GM21576 (cell line): ENCODE data around the gene HPN.
"Not testable (repeated sequence)": the region's sequence is repeated elsewhere in the genome, so short reads cannot be mapped to it uniquely, and the experiment has no call there.

Experiments used
- ATAC-seq: cut with Tn5 transposase; IDR thresholded peaks from one replicate; pipeline ENCODE4 v1.9.1; 2021; ENCODE audit warnings: mild to moderate bottlenecking, moderate library complexity; ENCODE audit not compliant: unreplicated experiment

The HPN gene

GRCh38 chr19:35027009-35027408 is 14.5 kb upstream of the HPN start:
- ATAC-seq: no peak

GRCh38 chr19:35027851-35028599 is 13.5 kb upstream of the HPN start:
- no peak for ATAC-seq

GRCh38 chr19:35028600-35028885 is 13.0 kb upstream of the HPN start:
- not testable (repeated sequence) for ATAC-seq

GRCh38 chr19:35029275-35029736 is 12.2 kb upstream of the HPN start:
- not testable (repeated sequence) for ATAC-seq

- ATAC-seq: no peak
Measured at GRCh38 chr19:35029737-35030256, 11.7 kb upstream of the HPN start.

GRCh38 chr19:35030257-35031071 is 11.1 kb upstream of the HPN start, which contains the start of gene SCN1B:
Gene SCN1B (plus strand): TSS chr19:35030470. CDS start chr19:35030821, 351 bp downstream.
- ATAC-seq: no peak

- no peak for ATAC-seq
Measured at GRCh38 chr19:35031072-35031881, 10.2 kb upstream of the HPN start.

GRCh38 chr19:35032356-35032865 is 9.1 kb upstream of the HPN start:
- no peak for ATAC-seq

GRCh38 chr19:35033067-35034004 is 8.2 kb upstream of the HPN start:
- no peak for ATAC-seq

- ATAC-seq: no peak
Measured at GRCh38 chr19:35034005-35034502, 7.5 kb upstream of the HPN start.

GRCh38 chr19:35034588-35035382 is 6.7 kb upstream of the HPN start:
- no peak for ATAC-seq

- no peak for ATAC-seq
Measured at GRCh38 chr19:35037716-35038622, 3.6 kb upstream of the HPN start.

GRCh38 chr19:35038623-35039512 is 2.7 kb upstream of the HPN start:
- ATAC-seq: no peak

GRCh38 chr19:35039881-35040825 is 1.4 kb upstream of the HPN start:
- ATAC-seq: no peak

GRCh38 chr19:35040826-35041547 is 534 bp upstream of the HPN start:
- ATAC-seq: no peak
